MM.1S (cell line): Measurements from ENCODE around the gene DDR1.

Experiments
- DNase-seq: peaks from one replicate; pipeline ENCODE4 v3.0.0-alpha.2; 2015
- H2AFZ ChIP-seq: fragments of 300-600 bp; sonication (generic); 2 replicates; pipeline ENCODE4 v1.6.0; 2016; ENCODE audit warnings: antibody characterized with exemption, low read length
- H3F3A ChIP-seq: fragments of 300-600 bp; sonication (generic); 2 replicates; pipeline ENCODE4 v1.6.1; 2016; ENCODE audit warnings: mild to moderate bottlenecking, antibody characterized with exemption, low read length, moderate library complexity, mixed read lengths; ENCODE audit not compliant: insufficient read depth
- H3K27ac ChIP-seq: fragments of 300-600 bp; sonication (generic); 2 replicates; pipeline ENCODE4 v1.5.1; 2016; ENCODE audit warnings: mild to moderate bottlenecking, low read length
- H3K27me3 ChIP-seq: fragments of 300-600 bp; sonication (generic); replicated peaks from 2 replicates; pipeline ENCODE4 v1.6.0; 2016; ENCODE audit warnings: low read length; ENCODE audit not compliant: insufficient read depth
- H3K36me3 ChIP-seq: fragments of 300-600 bp; sonication (generic); replicated peaks from 2 replicates; pipeline ENCODE4 v1.6.1; 2016; ENCODE audit warnings: mild to moderate bottlenecking, low read length, mixed read lengths; ENCODE audit not compliant: insufficient read depth
- H3K4me1 ChIP-seq: fragments of 300-600 bp; sonication (generic); 2 replicates; pipeline ENCODE4 v1.6.1; 2016; ENCODE audit warnings: low read length, mixed read lengths
- H3K4me2 ChIP-seq: fragments of 300-600 bp; sonication (generic); 2 replicates; pipeline ENCODE4 v1.6.0; 2016; ENCODE audit warnings: low read depth, low read length
- H3K4me3 ChIP-seq: fragments of 300-600 bp; sonication (generic); 2 replicates; pipeline ENCODE4 v1.5.1; 2016; ENCODE audit warnings: low read length, mixed read lengths
- H3K79me2 ChIP-seq: fragments of 300-600 bp; sonication (generic); 2 replicates; pipeline ENCODE4 v1.6.1; 2016; ENCODE audit warnings: mixed run types, low read length, mixed read lengths
- H3K9ac ChIP-seq: fragments of 300-600 bp; sonication (generic); 2 replicates; pipeline ENCODE4 v1.6.1; 2016; ENCODE audit warnings: low read length, mixed read lengths
- H3K9me2 ChIP-seq: fragments of 300-600 bp; sonication (generic); replicated peaks from 2 replicates; pipeline ENCODE4 v1.6.1; 2016; ENCODE audit warnings: mild to moderate bottlenecking, low read length, mixed read lengths; ENCODE audit not compliant: insufficient read depth
- H3K9me3 ChIP-seq: fragments of 300-600 bp; sonication (generic); replicated peaks from 2 replicates; pipeline ENCODE4 v1.6.1; 2016; ENCODE audit warnings: mild to moderate bottlenecking, low read length, mixed read lengths; ENCODE audit not compliant: insufficient read depth
- H4K20me1 ChIP-seq: fragments of 300-600 bp; sonication (generic); 2 replicates; pipeline ENCODE4 v1.6.1; 2016; ENCODE audit warnings: mild to moderate bottlenecking, low read length, moderate library complexity, mixed read lengths; ENCODE audit not compliant: insufficient read depth
- EZH2 ChIP-seq: fragments of 300-600 bp; sonication (generic); optimal IDR thresholded peaks from 2 replicates; pipeline ENCODE3; 2017; ENCODE audit warnings: low read depth, mild to moderate bottlenecking, antibody characterized with exemption, low read length, mixed read lengths
- EZH2phosphoT487 ChIP-seq: fragments of 300-600 bp; sonication (generic); IDR thresholded peaks from 2 replicates; pipeline ENCODE4 v1.6.1; 2018; ENCODE audit warnings: antibody characterized with exemption, low read length
- TF ChIP-seq, protein P1 (sequence below): fragments of 300-600 bp; sonication (generic); IDR thresholded peaks from 2 replicates; pipeline ENCODE4 v1.5.1; 2016; ENCODE audit warnings: antibody characterized with exemption, low read length, mixed read lengths

DDR1 gene

DNA sequence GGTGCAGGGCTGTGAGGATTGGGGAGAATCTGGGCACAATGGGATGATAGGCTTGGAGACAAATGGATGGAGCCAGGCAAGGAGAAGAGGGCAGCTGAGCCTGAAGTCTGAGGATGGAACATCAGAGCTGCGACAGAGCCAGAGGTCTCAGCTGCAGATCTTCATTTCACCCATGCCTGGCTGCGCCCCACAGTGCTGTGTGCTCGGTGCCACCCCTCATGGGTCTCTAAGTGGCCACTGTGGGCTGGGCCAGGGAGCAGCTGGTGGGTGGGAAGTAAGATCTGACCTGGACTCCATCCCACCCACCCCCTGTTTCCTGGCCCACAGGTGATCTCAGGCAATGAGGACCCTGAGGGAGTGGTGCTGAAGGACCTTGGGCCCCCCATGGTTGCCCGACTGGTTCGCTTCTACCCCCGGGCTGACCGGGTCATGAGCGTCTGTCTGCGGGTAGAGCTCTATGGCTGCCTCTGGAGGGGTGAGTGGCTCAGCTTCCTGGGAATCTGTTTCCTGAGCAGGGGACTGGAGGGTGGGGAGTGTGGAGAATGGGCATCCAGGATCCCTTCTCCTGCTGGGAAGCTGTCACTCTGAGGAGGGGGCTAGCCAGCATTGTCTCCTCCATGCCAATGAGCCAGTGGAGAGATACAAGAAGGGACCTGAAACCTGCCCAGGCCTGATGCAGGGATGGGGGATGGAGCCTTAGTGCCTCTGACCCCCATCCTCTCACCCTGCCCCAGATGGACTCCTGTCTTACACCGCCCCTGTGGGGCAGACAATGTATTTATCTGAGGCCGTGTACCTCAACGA is 6.5 kb downstream of the DDR1 start:
- Histone ChIP-seq H3K4me3 (no peak overlapping the region), H4K20me1 (no peaks in the 10 kb centered on the region), H3K79me2 (no peaks in the 10 kb centered on the region), H3K9me3 (no peaks in the 10 kb centered on the region), H3K9ac (no peak overlapping the region), H3K9me2 (no peaks in the 10 kb centered on the region), H3F3A (no peaks in the 10 kb centered on the region), H3K4me2 (no peak overlapping the region), H3K36me3 (no peaks in the 10 kb centered on the region), H3K4me1 (no peaks in the 10 kb centered on the region), H3K27ac (no peak overlapping the region), H2AFZ (no peak overlapping the region), H3K27me3 (peaks cover 75% of the 10 kb centered on the region)
- TF ChIP-seq EZH2phosphoT487 (no peak), EZH2 (no peak)
- TF ChIP-seq, protein P1, sequence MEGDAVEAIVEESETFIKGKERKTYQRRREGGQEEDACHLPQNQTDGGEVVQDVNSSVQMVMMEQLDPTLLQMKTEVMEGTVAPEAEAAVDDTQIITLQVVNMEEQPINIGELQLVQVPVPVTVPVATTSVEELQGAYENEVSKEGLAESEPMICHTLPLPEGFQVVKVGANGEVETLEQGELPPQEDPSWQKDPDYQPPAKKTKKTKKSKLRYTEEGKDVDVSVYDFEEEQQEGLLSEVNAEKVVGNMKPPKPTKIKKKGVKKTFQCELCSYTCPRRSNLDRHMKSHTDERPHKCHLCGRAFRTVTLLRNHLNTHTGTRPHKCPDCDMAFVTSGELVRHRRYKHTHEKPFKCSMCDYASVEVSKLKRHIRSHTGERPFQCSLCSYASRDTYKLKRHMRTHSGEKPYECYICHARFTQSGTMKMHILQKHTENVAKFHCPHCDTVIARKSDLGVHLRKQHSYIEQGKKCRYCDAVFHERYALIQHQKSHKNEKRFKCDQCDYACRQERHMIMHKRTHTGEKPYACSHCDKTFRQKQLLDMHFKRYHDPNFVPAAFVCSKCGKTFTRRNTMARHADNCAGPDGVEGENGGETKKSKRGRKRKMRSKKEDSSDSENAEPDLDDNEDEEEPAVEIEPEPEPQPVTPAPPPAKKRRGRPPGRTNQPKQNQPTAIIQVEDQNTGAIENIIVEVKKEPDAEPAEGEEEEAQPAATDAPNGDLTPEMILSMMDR: no peak
- no peak for DNase-seq

DNA sequence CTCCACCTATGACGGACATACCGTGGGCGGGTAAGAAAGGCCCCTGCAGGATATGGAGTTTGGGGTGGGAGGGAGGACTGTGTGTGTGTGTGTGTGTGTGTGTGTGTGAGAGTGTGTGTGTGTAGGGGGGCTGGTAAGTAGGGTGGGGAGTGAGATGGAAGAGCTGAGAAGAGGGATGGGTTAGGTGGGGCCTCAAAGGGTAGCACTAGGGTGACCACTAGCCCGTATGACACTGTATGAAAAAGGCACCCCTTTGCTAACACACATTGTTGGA is 7.1 kb downstream of the DDR1 start:
- Histone ChIP-seq H3K9ac (no peak overlapping the region), H2AFZ (no peak overlapping the region), H3K79me2 (no peaks in the 10 kb centered on the region), H3K4me1 (no peaks in the 10 kb centered on the region), H3K27ac (no peak overlapping the region), H3K9me3 (no peaks in the 10 kb centered on the region), H3K36me3 (no peaks in the 10 kb centered on the region), H4K20me1 (no peaks in the 10 kb centered on the region), H3K27me3 (peaks cover 75% of the 10 kb centered on the region), H3F3A (no peaks in the 10 kb centered on the region), H3K4me3 (no peak overlapping the region), H3K4me2 (no peak overlapping the region), H3K9me2 (no peaks in the 10 kb centered on the region)
- DNase-seq: no peak
- no peak for TF ChIP-seq EZH2phosphoT487
- TF ChIP-seq EZH2: no peak
- TF ChIP-seq, protein P1: no peak

DNA sequence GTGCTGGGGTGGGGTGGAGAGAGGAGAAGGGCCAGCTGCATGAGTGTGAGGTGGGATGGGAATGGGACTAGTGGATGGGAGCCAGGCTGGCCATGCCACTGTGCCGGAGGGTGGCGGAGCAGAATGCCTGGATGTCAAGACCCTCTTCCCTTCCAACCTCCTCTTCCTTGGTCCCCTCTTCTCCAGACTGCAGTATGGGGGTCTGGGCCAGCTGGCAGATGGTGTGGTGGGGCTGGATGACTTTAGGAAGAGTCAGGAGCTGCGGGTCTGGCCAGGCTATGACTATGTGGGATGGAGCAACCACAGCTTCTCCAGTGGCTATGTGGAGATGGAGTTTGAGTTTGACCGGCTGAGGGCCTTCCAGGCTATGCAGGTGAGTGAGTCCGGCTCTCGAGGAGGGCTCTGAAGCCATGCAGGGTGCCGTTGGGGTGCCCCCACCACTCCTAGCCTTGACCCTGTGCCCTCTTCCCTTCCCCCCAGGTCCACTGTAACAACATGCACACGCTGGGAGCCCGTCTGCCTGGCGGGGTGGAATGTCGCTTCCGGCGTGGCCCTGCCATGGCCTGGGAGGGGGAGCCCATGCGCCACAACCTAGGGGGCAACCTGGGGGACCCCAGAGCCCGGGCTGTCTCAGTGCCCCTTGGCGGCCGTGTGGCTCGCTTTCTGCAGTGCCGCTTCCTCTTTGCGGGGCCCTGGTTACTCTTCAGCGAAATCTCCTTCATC is 7.7 kb downstream of the DDR1 start:
- no peaks in the 10 kb centered on the region for H3K9me2 ChIP-seq
- H3K36me3 ChIP-seq: no peaks in the 10 kb centered on the region
- no peak overlapping the region for H3K27ac ChIP-seq
- no peak overlapping the region for H2AFZ ChIP-seq
- no peaks in the 10 kb centered on the region for H3F3A ChIP-seq
- no peaks in the 10 kb centered on the region for H3K9me3 ChIP-seq
- no peak overlapping the region for H3K9ac ChIP-seq
- H3K4me1 ChIP-seq: no peaks in the 10 kb centered on the region
- no peaks in the 10 kb centered on the region for H4K20me1 ChIP-seq
- no peak overlapping the region for H3K4me2 ChIP-seq
- H3K79me2 ChIP-seq: no peaks in the 10 kb centered on the region
- H3K4me3 ChIP-seq: no peak overlapping the region
- H3K27me3 ChIP-seq: peaks cover 75% of the 10 kb centered on the region
- no peak for DNase-seq
- TF ChIP-seq, protein P1: no peak
- TF ChIP-seq EZH2: no peak
- no peak for TF ChIP-seq EZH2phosphoT487
